Activated CD4-positive, alpha-beta T cell treated with anti-CD3 and anti-CD28 coated beads for 1 hour (primary cell): ENCODE results near the gene DAAM1.
A peak's percentile ranks its signal among the peaks of the same experiment; 100 is the strongest.

ENCODE experiments used
- DNase-seq: peaks from one replicate; pipeline ENCODE4 v3.0.0-alpha.2; 2020

DAAM1 gene

DNA sequence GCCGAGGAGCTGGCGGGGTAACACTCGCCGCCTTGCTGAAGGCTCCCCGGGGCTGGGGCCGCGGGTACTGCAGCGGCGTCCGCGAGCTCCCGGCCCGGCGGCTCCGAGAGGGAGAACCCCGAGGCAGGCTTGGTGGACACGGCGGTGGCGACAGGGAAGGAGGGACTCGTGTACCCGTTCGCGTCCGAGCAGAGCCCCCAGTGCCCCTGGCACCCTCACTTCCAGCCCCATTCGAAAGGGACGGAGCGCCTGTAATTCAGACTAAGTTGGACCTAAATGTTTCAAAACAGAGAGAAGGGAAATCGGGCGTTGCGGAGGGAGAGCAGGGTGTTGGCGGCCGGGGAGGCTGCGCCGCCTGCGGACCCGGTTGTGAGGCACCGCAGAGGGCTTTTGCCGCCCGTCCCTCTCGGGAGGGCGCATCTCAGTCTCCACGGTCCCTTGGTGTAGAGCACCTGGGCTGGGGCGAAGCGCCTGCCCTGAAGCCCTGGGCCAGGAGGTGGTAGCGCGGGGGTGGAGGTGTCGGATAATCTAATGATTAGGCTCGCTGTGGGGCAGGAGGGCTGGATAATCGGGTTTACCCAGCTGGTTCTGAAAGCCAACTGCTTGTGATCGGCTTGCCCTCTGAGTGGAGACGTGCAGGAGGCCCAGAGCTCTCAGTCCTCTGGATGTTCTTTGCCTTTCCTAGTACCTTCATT is 771 bp downstream of the DAAM1 start:
- peak; percentile 23 for DNase-seq

DNA sequence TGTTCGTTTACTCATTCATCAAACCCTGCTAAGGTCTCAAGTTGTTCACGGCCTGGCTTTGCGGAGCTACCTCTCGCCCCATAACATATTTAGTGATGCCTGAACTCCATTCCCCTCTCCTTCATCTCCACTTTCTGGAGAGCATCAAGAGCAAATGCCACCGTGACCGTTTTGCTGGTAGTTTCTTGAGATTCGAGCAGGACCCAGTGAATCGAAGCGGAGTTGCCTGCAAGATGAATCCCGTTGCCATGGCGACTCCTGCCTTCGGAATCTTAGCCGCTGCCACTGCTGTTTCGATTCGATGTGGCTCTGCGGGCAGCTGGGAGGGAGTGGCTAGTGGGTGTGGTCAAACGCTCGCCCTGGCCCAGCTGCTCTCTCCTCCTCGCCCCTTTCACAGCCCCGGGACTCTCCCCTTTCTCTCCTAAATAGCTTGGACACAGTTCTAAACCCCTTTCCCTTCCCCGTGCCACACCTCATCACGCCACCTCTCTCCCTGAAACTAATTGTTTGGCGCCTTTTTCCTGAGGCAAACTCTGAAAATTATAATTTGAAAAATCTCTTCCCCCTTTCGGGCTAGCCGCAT is 1.4 kb downstream of the DAAM1 start:
- peak; percentile 41 for DNase-seq

DNA sequence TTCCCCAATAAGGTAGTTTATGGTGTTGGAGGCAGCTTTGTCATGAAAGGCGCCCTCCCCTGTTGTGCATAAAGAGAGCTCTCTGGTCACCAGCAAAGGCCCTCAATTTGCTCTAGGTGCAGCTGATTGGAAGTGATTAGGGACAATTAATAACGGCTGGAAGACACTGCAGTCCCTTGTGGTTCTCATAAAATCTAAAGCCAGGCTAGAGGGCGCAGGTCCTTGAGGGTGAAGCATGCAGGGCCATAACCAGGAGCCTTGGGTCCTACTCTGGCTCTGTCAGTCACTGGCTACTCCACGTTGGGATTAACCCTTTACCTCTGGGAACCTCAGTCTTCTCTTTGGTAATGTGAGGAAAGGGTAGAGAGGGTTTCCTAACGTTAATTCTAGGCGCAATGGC is 1.9 kb downstream of the DAAM1 start:
- DNase-seq: no peak

DNA sequence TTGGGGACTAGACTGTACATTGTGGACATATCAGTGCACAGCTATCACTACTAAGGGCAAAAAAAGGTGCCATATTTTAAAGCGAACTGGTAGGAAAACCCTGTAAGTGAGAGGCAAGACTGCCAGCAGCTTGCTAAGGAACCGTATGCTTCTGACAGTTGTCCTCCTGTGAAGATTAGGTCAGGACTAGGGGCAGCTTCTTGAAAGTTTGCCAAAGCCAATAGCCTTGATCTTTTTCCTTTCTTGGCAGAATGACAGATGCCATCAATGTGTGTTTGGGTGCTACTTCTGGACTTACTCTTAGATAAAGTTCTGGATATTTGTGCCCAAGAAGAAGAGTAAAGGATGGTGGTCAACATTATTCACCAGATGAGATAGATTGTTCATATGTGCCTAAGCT is 7.4 kb downstream of the DAAM1 start:
- DNase-seq: no peak

DNA sequence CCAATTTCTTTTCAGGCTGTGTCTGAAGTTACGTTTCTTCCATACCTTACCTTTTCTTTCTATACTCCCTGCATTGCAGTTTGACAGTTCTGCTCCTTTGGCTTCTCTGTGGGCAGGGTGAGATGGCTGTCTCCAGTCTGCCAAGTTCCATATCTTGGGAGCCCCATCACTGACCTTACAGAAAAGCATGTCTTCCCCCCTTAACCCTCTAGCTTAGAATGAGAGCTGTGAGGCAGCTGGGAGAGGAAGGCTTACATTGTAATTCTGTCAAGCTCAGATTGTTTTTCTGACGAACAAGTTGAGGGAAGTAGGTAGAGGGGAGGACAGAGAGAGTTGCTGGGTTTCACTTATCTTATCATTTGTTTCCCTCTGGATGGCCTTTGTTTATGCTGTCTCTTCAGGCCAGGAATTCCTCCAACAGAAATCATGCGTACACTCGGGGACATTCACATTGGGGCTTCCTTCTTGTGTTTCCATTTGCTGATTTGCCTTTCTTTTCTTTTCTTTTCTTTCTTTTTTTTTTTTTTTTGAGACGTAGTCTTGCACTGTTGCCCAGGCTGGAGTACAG is 9.3 kb downstream of the DAAM1 start:
- no peak for DNase-seq

DNA sequence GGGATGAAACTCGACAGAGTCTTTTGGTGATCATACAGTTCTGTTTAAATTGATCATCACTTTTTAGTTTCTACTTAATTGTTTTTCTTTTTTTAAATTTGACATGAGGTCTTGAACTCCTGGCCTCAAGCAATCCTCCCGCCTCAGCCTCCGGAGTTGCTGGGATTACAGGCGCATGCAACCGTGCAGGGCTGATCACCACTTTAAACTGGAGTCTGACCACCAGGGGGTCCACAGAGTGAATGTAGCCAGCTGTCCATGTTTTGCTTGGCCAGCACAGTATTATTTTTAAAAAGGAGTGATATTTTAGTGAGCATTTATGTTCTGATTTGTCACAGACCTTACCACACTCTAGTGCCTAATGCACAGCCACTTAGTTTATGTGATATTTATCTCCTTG is 10.7 kb downstream of the DAAM1 start:
- DNase-seq: no peak

DNA sequence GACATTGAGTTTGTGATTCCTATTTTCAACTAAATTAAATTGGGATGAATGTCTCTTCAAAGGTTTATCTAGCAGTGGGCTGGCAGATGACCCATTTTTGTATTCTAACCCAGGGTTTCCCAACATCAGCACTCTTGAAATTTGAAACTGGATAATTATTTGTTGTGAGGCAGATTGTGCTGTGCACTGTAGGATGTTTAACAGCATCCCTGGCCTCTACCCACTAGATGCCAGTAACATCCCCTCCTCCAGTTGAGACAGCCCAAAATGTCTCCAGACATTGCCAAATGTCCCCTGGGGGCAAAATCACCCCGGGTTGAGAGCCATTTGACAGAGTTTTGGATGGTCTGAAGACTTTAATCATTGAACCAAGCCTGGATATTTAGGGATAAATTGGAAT is 11.1 kb downstream of the DAAM1 start:
- DNase-seq: no peak

DNA sequence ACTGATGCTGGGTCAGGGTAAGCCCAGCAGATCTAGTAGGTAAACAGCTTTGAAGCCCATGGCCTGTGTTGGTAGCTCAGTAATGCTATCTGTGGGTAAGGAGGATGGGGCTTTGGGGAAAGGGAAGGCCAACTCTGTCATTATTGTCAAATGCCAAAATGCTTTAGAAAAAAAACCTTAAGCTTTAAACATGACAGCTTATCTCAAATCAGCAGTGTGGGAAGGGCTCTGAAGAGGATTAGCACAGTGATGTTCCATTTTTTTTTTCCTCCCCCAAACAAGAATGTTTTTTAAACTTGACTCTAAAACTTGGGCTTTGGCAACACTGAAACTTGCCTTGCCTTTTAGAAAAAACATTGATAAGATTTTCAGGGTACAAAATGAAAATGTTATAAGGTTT is 11.7 kb downstream of the DAAM1 start:
- no peak for DNase-seq

DNA sequence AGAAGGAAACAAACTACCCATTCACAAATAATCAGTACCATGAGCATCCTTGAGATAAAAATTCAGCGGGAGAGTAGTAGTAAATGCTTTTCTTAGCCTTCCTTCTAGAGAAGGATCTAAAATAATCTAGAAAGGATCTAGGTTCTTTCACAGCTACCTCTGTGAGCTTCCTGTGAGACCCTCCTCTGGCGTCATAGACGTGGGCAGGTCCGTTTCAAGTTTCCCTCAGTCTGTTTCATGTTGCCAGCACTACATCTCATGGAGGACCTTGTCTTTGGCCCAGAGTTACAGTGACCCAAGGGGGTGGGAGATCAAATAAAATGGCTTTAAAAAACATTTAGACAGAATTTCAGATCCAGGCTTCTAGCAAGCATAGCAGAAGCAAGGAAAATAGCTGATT is 13.6 kb downstream of the DAAM1 start:
- DNase-seq: no peak

DNA sequence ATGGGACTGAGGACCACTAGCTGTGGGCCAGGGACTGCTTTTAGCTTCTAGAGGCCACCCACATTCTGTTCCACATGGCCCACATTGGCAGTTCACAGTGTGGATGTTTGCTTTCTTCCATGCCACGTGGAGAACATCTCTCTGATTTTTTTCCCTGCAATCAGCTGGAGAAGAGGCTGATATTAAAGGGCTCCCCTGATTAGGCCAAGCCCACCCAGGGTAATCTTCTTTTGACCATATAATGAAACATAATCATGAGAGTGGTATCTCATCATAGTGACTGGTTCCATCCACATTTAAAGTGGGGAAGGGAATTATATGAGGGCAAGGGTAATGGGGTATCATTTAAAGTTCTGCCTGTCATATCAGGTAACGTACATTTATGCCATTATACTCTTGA is 15.8 kb downstream of the DAAM1 start:
- DNase-seq: no peak

DNA sequence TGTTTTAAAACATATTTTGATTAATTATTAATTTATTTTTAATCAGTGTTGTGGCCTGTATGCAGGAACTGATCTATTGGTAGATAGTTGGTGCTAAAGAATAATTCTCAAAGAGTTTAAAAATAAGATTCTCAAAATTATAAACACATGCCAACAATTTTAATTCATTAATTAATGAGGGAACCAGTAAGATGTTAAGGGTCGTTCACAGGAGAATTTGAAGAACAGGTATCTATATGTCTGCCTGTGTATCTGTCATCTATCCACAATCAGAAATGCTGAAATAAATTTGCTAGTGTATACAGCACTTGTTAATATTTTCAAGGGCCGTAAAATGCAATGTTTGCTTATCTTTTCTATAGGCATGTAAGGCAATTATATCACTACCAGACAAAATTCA is 18.4 kb downstream of the DAAM1 start:
- no peak for DNase-seq

DNA sequence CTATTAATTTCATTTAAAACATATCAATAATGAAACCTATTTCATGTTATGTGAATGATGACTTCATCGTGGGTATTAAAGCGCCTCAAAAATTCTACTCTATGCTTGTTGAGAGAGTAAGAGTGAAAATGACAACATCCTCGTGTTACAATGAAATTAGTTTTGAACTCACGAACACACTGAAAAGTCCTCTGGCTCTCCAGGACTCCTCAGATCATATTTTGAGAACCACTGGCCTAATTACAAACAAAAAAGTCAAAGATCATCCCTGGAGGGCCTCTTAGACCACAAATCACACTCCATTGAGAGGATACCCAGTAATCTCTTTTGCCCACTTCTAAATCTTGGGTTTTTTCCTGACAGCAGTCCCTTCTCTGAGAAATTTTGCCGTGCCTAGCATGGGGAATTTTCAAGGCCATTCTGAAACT is 19.1 kb downstream of the DAAM1 start:
- DNase-seq: no peak

DNA sequence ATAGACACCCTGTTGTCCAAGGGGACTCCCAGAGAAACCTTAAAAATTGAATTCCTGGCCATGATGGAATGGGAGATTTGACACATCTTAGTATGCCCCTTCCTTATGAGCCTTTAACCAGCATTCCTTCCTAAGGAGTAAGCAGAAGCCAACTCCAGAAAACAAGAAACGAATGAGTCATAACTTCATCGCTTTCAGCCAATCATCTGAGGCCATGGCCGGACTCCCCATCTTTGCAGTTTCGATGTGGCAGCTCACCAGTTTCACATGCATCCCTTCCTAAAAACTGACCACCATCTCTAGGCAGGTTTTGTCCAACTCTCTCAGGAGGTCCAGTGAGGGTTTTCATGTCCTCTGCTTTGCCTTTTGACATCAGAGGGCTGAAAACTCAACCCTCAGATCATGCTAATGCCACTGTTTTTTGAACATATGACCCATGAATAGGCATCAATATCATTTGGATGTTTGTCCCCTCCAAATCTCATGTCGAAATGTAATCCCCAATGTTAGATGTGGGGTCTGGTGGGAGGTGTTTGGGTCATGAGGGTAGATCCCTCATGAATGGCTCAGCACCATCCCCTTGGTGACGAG is 19.9 kb downstream of the DAAM1 start:
- no peak for DNase-seq

DNA sequence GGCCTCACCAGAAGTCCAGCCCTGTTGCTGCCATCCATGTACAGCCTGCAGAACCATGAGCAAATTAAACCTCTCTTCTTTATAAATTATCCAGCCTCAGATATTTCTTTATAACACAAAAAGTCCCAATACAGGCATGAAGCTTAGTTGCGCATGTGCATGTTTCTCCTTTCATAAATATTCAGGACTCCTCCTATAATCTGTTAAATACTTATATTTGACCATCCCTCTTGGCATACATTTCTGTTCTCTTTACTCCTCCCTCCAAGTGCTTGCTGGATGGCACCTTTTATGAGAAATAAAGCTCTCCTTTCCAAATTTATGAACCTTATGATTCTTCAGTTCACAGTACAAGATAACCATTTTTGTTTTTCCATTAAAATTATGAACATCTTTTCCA is 20.5 kb downstream of the DAAM1 start:
- no peak for DNase-seq

DNA sequence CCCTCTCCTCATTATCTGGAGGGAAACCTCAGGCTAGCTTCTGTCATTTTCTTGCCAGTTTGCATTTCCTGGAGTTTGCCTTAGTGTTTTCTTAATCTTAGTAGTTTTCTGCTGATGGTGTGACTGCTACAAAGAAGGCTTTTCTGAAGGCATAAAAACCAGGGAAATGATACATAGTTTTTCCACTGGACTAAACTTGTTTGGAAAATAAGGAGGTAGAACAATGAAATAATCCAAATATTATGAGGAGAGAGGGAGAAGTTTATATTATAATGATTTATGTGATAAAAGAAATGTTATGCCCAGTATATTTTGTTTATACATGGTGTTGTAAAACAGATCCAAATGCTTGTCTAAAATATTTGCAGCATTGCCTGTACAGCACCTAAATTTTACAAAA is 22.2 kb downstream of the DAAM1 start:
- no peak for DNase-seq

DNA sequence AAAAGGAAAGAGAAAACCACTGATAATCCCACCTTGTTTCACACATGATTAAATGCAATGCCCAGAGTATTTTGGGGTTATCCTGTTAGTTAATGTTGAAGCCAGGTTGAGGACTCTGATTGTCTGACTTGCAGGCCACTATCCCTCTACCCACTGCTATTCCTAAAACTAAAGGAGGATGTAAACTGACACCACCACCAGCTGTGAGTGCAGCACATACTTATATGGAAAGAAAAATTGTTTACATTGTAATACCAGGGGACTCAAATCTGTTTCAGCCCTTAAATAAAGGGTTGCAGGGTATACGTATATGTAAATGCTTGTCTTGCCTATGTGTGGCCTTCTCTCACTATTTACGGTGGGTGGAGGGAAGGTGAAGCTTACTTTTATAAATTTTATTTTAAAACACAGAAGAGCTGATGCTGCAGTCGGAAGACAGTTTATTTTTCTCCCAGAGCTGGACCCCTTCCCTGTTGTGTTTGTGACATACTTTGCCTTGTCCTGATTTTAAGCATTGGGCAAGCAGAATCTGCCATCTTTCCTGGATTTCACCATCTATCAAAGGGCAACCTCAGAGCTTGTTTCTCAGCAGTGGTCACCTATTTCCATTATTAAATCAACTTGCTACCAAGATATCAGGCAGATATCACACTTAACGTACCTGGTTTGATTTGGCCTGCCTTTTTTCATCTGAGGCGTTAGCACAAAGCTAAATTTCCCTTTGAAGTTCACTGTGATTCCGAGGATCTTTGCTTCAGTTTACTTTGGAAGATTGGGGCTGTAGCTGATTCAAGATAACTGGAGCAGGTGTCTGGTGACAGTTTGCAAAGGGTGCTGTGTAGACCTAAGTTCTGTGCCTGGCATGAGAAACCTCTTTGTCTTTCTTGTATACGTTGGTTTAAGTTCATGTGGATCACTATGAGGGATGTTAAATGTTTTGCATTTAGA is 25.2 kb downstream of the DAAM1 start:
- DNase-seq: no peak

DNA sequence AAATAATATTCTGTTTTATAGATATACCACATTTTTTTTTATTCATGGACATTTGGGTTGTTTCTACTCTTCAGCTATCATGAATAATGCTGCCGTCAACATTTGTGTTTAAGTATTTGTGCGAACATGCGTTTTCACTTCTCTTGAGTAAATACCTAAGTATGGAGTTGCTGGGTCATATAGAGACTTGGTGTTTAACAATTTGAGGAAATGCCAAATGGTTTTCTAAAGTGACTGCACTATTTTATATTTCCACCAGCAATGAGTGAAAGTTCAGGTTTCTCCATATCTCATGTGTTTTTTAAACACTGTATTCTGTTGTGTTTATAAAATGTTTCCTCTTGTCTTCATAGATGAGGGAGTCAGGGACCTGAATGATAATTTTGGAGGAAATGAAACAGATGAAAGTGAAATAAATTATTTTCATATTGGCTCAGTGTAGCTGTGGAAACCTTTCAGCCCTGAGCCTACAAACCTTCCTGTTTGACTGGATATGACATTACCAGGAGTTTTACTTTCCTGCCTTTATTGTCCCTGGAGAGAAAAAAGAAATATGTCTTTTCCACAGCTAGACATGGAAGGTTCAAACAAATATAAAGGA is 26.3 kb downstream of the DAAM1 start:
- DNase-seq: no peak

DNA sequence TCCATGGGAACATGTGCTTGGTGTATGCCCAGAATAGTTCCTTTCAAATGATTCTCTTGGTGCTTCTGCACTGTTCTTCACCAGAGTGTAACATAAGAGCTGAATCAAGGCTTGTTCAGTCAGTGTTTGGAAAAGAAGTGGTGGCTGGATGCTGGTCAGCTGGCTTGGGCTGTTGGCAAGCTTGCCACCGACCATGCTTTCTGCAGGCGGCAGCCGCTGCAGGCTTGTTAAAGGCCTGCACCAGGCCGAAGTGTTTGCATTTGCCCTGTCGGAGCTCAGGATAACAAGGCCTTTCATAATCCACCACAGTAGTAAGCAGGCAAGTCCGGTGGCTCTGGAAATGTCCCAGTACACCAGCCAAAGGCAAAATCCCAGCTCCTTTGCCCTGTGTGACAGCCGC is 26.9 kb downstream of the DAAM1 start:
- DNase-seq: no peak

DNA sequence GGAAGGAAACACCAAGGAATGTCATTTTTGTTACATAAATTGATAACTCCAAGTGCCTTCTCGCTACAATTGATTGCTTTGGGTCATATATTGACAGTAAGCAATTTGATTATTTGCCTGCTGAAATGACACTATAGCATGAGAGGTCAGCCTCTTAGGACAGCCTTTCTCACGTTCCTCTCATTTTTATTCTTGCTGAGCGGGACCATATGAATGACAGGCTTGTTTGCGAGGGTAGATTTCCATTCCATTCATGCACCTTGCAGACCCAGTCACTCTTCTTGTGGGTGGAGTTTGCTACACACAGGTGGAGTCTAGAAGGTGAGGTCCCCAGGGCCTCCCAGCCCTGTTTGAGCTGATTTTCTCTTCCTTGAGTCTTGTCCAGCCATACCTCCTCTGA is 27.3 kb downstream of the DAAM1 start:
- DNase-seq: no peak

DNA sequence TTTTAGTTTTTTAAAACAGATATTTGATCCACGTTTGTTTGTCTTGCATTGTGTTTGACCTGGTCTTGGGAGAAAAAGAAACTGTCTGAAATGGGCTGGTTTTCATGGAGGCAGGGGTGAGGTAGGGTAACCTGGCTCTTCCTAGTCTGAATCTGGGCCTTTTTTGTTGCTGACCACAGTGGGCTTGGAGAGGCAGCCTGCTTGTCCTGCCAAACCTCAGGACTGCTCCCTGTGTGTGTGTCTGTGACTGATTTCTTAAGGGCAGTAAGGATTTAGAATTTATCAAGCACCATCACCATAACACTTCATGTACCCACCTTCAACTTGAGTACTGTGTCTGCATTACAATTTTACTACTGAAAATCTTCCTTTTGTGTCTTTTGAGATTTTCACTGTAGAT is 28.5 kb downstream of the DAAM1 start:
- no peak for DNase-seq

DNA sequence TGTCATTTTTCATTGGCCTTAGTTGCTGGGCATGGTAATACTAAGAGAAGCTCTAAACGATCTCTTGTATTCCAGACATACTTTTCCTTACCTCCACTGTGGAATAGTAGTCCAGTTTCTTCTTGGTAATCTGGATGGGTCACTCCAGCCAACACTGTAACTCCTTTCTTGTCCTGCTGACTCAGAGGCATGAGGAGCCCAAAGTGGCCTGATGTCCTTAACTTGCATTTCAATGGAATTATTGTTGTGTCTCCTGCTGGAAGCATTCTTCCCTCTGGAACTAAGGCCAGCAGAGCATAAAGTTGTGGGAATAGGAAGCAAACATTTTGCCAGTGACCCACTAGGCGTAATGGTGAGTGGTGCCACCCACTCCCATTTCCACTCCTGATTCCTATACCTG is 33.1 kb downstream of the DAAM1 start:
- DNase-seq: no peak

DNA sequence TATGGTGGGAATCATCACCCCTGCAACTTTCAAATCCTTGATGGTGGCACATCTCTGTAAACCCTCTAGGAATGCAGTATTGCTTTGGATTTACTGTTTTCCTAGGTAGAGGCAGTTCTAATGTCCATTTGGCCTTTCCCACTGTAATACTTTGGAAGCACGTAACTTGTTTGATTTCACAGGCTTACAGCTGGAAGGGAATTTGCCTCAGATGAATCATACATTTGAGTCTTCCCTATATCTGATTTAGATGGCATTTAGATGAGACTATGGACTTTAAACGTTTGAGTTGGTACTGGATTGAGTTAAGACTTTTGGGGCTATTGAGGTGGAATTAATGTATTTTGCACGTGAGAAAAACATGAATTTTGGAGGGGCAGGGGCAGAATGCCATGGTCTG is 35.9 kb downstream of the DAAM1 start:
- DNase-seq: no peak

DNA sequence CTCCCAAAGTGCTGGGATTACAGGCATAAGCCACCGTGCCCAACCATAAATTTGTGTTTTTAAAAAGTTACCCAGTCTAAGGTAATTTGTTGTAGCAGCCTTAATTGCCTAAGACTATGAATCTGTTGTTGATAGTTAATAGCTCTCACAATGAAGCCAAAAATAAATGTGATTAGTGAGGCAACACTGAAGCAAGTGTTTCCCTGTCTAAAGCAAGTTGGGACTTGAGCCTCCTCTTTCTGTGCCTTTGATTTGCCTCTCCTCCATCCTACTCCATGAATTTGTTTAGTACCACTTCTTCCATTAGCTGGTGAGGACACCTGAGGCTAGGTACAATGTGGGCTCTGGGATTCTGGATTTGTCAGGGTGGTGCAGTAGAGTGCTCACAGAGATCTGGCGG is 36.8 kb downstream of the DAAM1 start:
- no peak for DNase-seq
